ENCODE data around the gene C2orf72.

DNA sequence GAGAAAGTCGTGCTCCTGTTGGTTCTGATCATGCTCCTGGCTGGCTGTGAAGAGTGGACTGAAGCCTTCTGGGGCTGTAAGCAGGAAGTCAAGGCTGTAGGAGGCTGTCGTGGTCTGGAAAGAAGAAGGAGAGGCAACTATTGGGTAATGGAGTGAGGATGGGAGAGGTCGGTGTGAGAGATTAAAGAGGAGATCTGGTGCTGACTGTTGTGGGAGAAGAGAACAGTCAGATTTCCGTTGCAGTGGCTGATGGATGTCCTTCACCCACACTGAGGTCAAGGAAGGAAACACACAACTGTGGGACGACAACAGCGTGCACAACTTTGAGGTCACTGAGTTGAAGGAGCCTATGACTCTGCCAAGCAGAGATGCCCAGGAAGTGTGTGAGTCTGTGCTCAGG lies 16.5 kb downstream of the C2orf72 start:
- TF ChIP-seq EP300 (IDR thresholded peaks at IDR 0.05; ENCODE audit: low read depth): no peak
- TF ChIP-seq, protein P1, sequence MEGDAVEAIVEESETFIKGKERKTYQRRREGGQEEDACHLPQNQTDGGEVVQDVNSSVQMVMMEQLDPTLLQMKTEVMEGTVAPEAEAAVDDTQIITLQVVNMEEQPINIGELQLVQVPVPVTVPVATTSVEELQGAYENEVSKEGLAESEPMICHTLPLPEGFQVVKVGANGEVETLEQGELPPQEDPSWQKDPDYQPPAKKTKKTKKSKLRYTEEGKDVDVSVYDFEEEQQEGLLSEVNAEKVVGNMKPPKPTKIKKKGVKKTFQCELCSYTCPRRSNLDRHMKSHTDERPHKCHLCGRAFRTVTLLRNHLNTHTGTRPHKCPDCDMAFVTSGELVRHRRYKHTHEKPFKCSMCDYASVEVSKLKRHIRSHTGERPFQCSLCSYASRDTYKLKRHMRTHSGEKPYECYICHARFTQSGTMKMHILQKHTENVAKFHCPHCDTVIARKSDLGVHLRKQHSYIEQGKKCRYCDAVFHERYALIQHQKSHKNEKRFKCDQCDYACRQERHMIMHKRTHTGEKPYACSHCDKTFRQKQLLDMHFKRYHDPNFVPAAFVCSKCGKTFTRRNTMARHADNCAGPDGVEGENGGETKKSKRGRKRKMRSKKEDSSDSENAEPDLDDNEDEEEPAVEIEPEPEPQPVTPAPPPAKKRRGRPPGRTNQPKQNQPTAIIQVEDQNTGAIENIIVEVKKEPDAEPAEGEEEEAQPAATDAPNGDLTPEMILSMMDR (IDR thresholded peaks at IDR 0.05): no peak
- no peak for TF ChIP-seq POLR2A (IDR thresholded peaks at IDR 0.05)

All from transverse colon (tissue), 3 donors.